ENCODE data around the gene TTLL5. TPM values are rescaled to one million over a fixed set of nuclear protein-coding genes. Genes with fewer than 3 reads are reported as not detected.
A peak's percentile ranks its signal among the peaks of the same experiment; 100 is the strongest.

TTLL5 gene
- total and polyA plus RNA-seq, 7 donors = 4.8 to 36.6 (median 17.9) TPM

- H3K36me3 ChIP-seq = peaks cover 0 to 10% (median 5%) of the 10 kb centered on the region in 4 donors
- H3K27me3 ChIP-seq = no peaks in the 10 kb centered on the region
- DNase-seq = no peak
- peaks cover 0 to 18% (median 14%) of the 10 kb centered on the region in 4 donors for H3K4me1 ChIP-seq
- H3K4me3 ChIP-seq = no peak overlapping the region
- intact Hi-C loops (cut with DNase I) = no loop called here
- 93 to 98% methylated on average over 2 of the region's 2 CpGs for WGBS, 2 donors
- H3K9me3 ChIP-seq = no peaks in the 10 kb centered on the region
- TF ChIP-seq CTCF (IDR thresholded peaks at IDR 0.05) = no peak
- no peak for TF ChIP-seq POLR2A (IDR thresholded peaks at IDR 0.05)
- TF ChIP-seq POLR2AphosphoS5 (IDR thresholded peaks at IDR 0.05) = no peak
- no peak for TF ChIP-seq EP300 (IDR thresholded peaks at IDR 0.05)
- H3K27ac ChIP-seq = peak overlapping the region in 2 of 4 donors; percentile 52 to 58
These were observed 109.6 kb downstream of the TTLL5 start for GRCh38 chr14:75770635-75771034.

GRCh38 chr14:75771595-75771994 is 110.5 kb downstream of the TTLL5 start:
- WGBS, 2 donors = 96% methylated on average over 6 of the region's 6 CpGs
- DNase-seq = no peak
- intact Hi-C loops (cut with DNase I) = no loop called here
- Histone ChIP-seq H3K4me3 (no peak overlapping the region), H3K27me3 (no peaks in the 10 kb centered on the region), H3K36me3 (peaks cover 0 to 12% (median 8%) of the 10 kb centered on the region in 4 donors), H3K4me1 (peaks cover 0 to 18% (median 14%) of the 10 kb centered on the region in 4 donors), H3K27ac (no peak overlapping the region), H3K9me3 (no peaks in the 10 kb centered on the region)
- TF ChIP-seq POLR2AphosphoS5 (IDR thresholded peaks at IDR 0.05) (no peak), EP300 (IDR thresholded peaks at IDR 0.05) (no peak), CTCF (IDR thresholded peaks at IDR 0.05) (no peak), POLR2A (IDR thresholded peaks at IDR 0.05) (no peak)

- no peak overlapping the region for H3K27ac ChIP-seq
These were observed 112.0 kb downstream of the TTLL5 start for GRCh38 chr14:75773046-75773445.

GRCh38 chr14:75781096-75781495 is 120.0 kb downstream of the TTLL5 start:
- H3K36me3 ChIP-seq = peaks cover 0 to 29% (median 9%) of the 10 kb centered on the region in 4 donors
- 94 to 97% methylated on average over 7 of the region's 7 CpGs for WGBS, 2 donors
- H3K4me1 ChIP-seq = no peaks in the 10 kb centered on the region
- DNase-seq = no peak
- H3K27me3 ChIP-seq = no peaks in the 10 kb centered on the region
- H3K27ac ChIP-seq = no peak overlapping the region
- no peak overlapping the region for H3K4me3 ChIP-seq
- intact Hi-C loops (cut with DNase I) = no loop called here
- TF ChIP-seq EP300 (IDR thresholded peaks at IDR 0.05) = no peak
- no peak for TF ChIP-seq POLR2AphosphoS5 (IDR thresholded peaks at IDR 0.05)
- no peak for TF ChIP-seq CTCF (IDR thresholded peaks at IDR 0.05)
- TF ChIP-seq POLR2A (IDR thresholded peaks at IDR 0.05) = no peak
- no peaks in the 10 kb centered on the region for H3K9me3 ChIP-seq

More at GRCh38 chr14:75773046-75773445, 112.0 kb downstream of the TTLL5 start:
- H3K4me3 ChIP-seq = no peak overlapping the region
- peaks cover 0 to 12% (median 8%) of the 10 kb centered on the region in 4 donors for H3K36me3 ChIP-seq
- TF ChIP-seq CTCF (IDR thresholded peaks at IDR 0.05) = no peak
- TF ChIP-seq POLR2A (IDR thresholded peaks at IDR 0.05) = no peak
- no peak for TF ChIP-seq POLR2AphosphoS5 (IDR thresholded peaks at IDR 0.05)
- TF ChIP-seq EP300 (IDR thresholded peaks at IDR 0.05) = no peak
- H3K4me1 ChIP-seq = peaks cover 0 to 13% (median 6%) of the 10 kb centered on the region in 4 donors
- DNase-seq = no peak
- intact Hi-C loops (cut with DNase I) = no loop called here
- H3K27me3 ChIP-seq = no peaks in the 10 kb centered on the region
- no peaks in the 10 kb centered on the region for H3K9me3 ChIP-seq

- H3K4me1 ChIP-seq = no peaks in the 10 kb centered on the region
These were observed 122.1 kb downstream of the TTLL5 start for GRCh38 chr14:75783184-75783583.

More at GRCh38 chr14:75783184-75783583, 122.1 kb downstream of the TTLL5 start:
- intact Hi-C loops (cut with DNase I) = no loop called here
- TF ChIP-seq CTCF (IDR thresholded peaks at IDR 0.05) (no peak), POLR2AphosphoS5 (IDR thresholded peaks at IDR 0.05) (no peak), POLR2A (IDR thresholded peaks at IDR 0.05) (no peak), EP300 (IDR thresholded peaks at IDR 0.05) (no peak)
- Histone ChIP-seq H3K9me3 (no peaks in the 10 kb centered on the region), H3K27ac (no peak overlapping the region), H3K4me3 (no peak overlapping the region), H3K36me3 (peaks cover 0 to 29% (median 8%) of the 10 kb centered on the region in 4 donors), H3K27me3 (no peaks in the 10 kb centered on the region)
- 95 to 97% methylated on average over 5 of the region's 5 CpGs for WGBS, 2 donors
- no peak for DNase-seq
